ENCODE data around the gene MEF2D.

The MEF2D gene

DNA sequence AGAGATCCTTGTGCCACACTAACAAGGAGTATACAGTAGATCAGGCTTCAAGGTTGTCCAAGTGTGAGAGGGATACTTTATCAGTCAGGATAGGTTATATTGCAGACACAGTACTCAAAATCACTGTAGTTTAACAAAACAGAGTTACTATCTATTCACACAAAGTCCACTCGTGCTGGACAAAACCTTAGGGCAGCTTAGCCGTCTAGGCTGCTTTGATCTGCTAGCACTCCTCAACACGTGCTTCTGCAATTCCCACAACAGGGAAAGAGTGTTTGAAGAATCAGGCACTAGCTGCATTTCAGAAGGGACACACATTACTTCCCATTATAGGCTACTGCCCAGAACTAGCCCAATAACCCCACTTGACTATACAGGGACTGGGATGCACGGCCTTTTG, 39.5 kb downstream of the MEF2D start:
- Histone ChIP-seq H3K4me2 (ENCODE audit: low read length) (no peak overlapping the region), H4K20me1 (ENCODE audit: insufficient read depth, low read length) (no peaks in the 10 kb centered on the region), H3K9ac (ENCODE audit: low read length) (no peak overlapping the region), H3F3A (ENCODE audit: insufficient read depth, low read length) (no peaks in the 10 kb centered on the region), H3K4me1 (ENCODE audit: insufficient read depth, low read length, severe bottlenecking) (peaks cover 10% of the 10 kb centered on the region), H2AFZ (ENCODE audit: low read length) (no peak overlapping the region), H3K4me3 (ENCODE audit: low read depth, low read length, poor library complexity, severe bottlenecking) (no peak overlapping the region), H3K27me3 (ENCODE audit: insufficient read depth, low read length) (no peaks in the 10 kb centered on the region), H3K9me2 (ENCODE audit: low read depth, low read length) (no peaks in the 10 kb centered on the region), H3K9me3 (ENCODE audit: low read length) (no peaks in the 10 kb centered on the region), H3K36me3 (ENCODE audit: insufficient read depth, low read length) (peaks cover 15% of the 10 kb centered on the region), H3K27ac (ENCODE audit: low read depth, low read length, poor library complexity, severe bottlenecking) (no peak overlapping the region), H3K79me2 (ENCODE audit: insufficient read depth, low read length) (no peaks in the 10 kb centered on the region)
- TF ChIP-seq CTCF (IDR thresholded peaks at IDR 0.05; ENCODE audit: low read length) (no peak), EZH2 (IDR thresholded peaks at IDR 0.05; ENCODE audit: borderline replicate concordance, low read length) (no peak)

DNA sequence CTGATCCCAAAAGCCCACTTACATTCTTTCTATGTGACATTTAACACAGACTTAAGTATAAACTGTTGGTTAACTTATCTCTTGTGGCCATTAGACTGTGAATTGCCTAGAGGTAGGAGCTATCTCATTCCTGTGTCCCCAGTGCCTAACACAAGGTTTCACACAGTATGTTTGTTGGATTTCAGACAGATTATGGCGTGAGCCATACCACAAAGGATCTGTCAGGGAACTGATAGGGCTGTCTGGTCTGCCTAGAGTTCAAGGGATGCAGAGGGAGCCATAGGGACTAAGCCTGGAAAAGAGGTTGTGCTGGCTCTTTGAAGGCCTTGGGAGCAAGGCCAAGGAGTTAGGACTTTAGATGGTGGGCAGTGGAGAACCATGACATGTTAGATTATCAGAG, 40.0 kb downstream of the MEF2D start:
- Histone ChIP-seq H3K9ac (ENCODE audit: low read length) (no peak overlapping the region), H3K27me3 (ENCODE audit: insufficient read depth, low read length) (no peaks in the 10 kb centered on the region), H3K4me1 (ENCODE audit: insufficient read depth, low read length, severe bottlenecking) (peaks cover 10% of the 10 kb centered on the region), H3K9me3 (ENCODE audit: low read length) (no peaks in the 10 kb centered on the region), H3F3A (ENCODE audit: insufficient read depth, low read length) (no peaks in the 10 kb centered on the region), H3K9me2 (ENCODE audit: low read depth, low read length) (no peaks in the 10 kb centered on the region), H3K36me3 (ENCODE audit: insufficient read depth, low read length) (peaks cover 9% of the 10 kb centered on the region), H3K79me2 (ENCODE audit: insufficient read depth, low read length) (no peaks in the 10 kb centered on the region), H4K20me1 (ENCODE audit: insufficient read depth, low read length) (no peaks in the 10 kb centered on the region), H2AFZ (ENCODE audit: low read length) (no peak overlapping the region), H3K4me2 (ENCODE audit: low read length) (no peak overlapping the region), H3K27ac (ENCODE audit: low read depth, low read length, poor library complexity, severe bottlenecking) (no peak overlapping the region), H3K4me3 (ENCODE audit: low read depth, low read length, poor library complexity, severe bottlenecking) (no peak overlapping the region)
- TF ChIP-seq CTCF (IDR thresholded peaks at IDR 0.05; ENCODE audit: low read length), result no peak
- TF ChIP-seq EZH2 (IDR thresholded peaks at IDR 0.05; ENCODE audit: borderline replicate concordance, low read length), result no peak

DNA sequence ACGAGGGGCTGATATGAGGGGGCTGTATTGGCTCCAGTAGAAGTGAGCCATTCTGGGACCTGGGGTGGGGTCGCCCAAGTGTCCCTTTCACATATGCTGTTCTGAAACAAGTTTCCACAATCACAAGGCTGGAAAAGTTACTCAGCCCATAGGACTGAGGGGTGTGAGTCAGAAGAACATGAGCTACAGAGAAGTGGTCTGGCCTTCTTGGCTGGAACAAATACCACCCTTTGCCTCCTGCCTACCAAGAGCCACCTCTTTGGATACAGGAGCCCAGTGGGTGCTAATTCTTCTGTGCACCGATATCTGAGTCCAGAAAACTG, 42.4 kb downstream of the MEF2D start:
- peaks cover 10% of the 10 kb centered on the region for H3K4me1 ChIP-seq (ENCODE audit: insufficient read depth, low read length, severe bottlenecking)
- no peak overlapping the region for H3K27ac ChIP-seq (ENCODE audit: low read depth, low read length, poor library complexity, severe bottlenecking)
- no peaks in the 10 kb centered on the region for H4K20me1 ChIP-seq (ENCODE audit: insufficient read depth, low read length)
- H3K4me2 ChIP-seq (ENCODE audit: low read length), result no peak overlapping the region
- TF ChIP-seq CTCF (IDR thresholded peaks at IDR 0.05; ENCODE audit: low read length), result no peak
- no peak for TF ChIP-seq EZH2 (IDR thresholded peaks at IDR 0.05; ENCODE audit: borderline replicate concordance, low read length)
- H3K9ac ChIP-seq (ENCODE audit: low read length), result no peak overlapping the region
- H3F3A ChIP-seq (ENCODE audit: insufficient read depth, low read length), result no peaks in the 10 kb centered on the region
- H2AFZ ChIP-seq (ENCODE audit: low read length), result no peak overlapping the region
- H3K9me3 ChIP-seq (ENCODE audit: low read length), result no peaks in the 10 kb centered on the region
- H3K79me2 ChIP-seq (ENCODE audit: insufficient read depth, low read length), result no peaks in the 10 kb centered on the region
- no peak overlapping the region for H3K4me3 ChIP-seq (ENCODE audit: low read depth, low read length, poor library complexity, severe bottlenecking)
- no peaks in the 10 kb centered on the region for H3K36me3 ChIP-seq (ENCODE audit: insufficient read depth, low read length)
- no peaks in the 10 kb centered on the region for H3K9me2 ChIP-seq (ENCODE audit: low read depth, low read length)
- H3K27me3 ChIP-seq (ENCODE audit: insufficient read depth, low read length), result no peaks in the 10 kb centered on the region
